ENCODE results near the gene TM2D1.
"Not testable (repeated sequence)": the region's sequence is repeated elsewhere in the genome, so short reads cannot be mapped to it uniquely, and the experiment has no call there.

The TM2D1 gene

GRCh38 chr1:61711969-61712368 lies 13.0 kb downstream of the TM2D1 start:
- DNase-seq: no peak

DNA sequence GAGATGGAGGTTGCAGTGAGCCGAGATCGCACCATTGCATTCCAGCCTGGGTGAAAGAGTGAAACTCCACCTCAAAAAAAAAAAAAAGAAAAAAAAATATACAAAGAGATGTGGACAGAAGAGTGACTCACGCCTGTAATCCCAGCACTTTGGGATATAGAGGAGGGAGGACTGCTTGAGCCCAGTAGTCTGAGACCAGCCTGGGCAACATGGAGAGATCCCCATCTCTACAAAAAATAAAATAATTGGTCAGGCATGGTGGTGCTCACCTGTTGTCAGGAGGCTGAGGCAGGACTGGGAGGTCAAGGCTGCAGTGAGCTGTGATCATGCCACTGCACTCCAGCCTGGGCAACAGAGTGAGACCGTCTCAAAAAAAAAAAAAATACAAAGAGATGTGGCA lies 13.7 kb downstream of the TM2D1 start:
- not testable (repeated sequence) for DNase-seq

GRCh38 chr1:61709908-61710289 lies 15.0 kb downstream of the TM2D1 start:
- DNase-seq: no peak

- DNase-seq: no peak
These were observed 15.7 kb downstream of the TM2D1 start for GRCh38 chr1:61708953-61709907.

DNA sequence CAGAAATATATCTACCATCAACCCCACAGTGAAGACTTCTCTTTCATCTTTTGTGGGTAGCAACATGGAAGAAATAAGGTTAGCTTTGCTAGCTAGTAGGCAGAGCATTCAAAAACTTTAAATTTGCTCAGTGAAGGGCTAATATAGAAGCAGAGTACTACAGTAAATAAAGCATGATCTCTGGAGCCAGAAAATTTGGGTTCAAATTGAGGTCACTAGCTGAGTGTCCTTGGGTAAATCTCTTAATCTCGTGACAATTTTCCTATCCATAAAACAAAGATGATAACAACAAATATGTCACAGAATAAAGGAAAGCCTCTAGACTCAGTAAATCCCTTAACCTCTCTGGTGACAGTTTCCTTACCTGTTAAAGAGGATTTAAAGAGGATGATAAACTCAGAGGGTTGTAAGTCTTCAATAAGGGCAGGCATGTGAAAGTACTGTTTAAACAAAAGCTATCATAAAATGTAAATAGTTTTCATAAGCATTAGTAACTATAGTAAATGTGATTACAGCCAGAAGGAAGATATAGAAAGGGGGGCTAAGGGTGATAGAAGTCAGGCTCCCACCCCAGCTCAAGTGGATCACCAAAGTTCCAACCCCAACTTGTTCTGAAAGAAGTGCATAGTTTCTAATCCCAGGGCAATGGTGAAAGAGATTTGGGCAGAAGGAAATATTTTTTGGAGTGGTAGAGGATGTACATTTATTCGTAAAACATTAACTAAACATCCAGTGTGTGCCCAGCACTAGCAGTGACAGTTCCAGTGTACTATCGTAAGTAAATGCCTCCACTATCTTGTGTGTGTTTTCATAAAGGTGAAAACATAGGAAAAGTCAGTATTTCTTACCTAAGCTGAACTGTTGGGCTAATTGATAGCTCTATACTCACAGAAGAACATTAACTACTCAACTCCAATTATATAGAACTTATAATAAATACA lies 24.8 kb downstream of the TM2D1 start:
- DNase-seq: no peak

GRCh38 chr1:61692155-61692800 lies 32.7 kb downstream of the TM2D1 start:
- DNase-seq: no peak

GRCh38 chr1:61687901-61688300 lies 37.0 kb downstream of the TM2D1 start:
- no peak for DNase-seq

DNA sequence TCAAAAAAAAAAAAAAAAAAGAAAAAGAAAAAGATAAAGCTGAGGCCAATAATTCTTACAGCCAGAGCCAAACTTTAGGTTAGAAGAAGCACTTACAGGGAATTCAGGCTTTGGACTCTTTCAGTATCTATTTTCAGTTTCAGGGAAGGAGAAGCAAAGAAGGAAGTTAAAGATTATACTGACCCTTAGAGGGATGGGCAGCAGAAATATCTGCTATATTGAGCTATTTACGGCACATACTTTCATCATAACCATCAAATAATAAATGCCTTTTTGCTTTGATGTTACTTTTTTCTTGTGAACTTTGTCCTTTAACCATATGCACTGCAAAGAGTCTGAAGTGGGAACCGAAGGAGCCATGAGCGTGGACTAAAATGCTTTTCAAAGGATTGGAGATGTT lies 42.0 kb downstream of the TM2D1 start:
- no peak for DNase-seq

- no peak for DNase-seq
These were observed 44.4 kb downstream of the TM2D1 start for GRCh38 chr1:61680500-61680899.

- DNase-seq: not testable (repeated sequence)
These were observed 48.1 kb downstream of the TM2D1 start for GRCh38 chr1:61676881-61677280.

DNA sequence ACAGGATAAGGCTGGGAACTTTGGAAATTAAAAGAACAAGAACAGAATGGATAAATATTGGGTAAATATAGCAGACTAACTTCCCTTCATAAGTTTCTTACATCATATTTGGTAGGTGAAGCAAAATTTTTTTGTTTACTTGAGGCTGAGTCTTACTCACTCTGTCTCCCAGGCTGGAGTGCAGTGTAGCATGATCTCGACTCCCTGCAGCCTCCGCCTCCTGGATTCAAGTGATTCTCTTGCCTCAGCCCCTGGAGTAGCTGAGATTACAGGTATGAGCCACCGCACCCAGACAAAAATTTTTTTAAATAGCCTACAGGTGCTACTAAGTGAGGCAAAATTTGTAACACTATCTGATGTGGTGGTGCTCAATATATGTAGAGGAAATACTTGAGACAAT lies 50.7 kb downstream of the TM2D1 start:
- DNase-seq: no peak

- no peak for DNase-seq
These were observed 52.6 kb downstream of the TM2D1 start for GRCh38 chr1:61672376-61672775.

DNA sequence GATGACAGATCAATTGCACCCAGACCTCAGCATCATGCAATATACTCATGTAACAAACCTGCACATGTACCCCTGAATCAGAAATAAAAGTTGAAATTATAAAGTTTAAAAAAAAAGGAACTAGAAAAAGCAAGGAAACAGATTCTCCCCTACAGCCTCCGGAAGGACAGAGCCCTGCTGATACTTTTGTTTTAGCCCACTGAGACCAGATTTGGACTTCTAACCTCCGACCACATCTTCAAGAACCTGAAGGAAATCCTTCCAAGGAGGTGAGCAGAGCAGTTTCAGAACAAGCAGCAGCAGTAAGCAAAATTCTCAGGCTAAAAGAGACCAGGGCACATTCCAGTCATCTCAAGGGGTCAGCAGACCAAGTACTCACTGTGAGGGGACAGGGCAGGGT lies 54.5 kb downstream of the TM2D1 start:
- DNase-seq: no peak

DNA sequence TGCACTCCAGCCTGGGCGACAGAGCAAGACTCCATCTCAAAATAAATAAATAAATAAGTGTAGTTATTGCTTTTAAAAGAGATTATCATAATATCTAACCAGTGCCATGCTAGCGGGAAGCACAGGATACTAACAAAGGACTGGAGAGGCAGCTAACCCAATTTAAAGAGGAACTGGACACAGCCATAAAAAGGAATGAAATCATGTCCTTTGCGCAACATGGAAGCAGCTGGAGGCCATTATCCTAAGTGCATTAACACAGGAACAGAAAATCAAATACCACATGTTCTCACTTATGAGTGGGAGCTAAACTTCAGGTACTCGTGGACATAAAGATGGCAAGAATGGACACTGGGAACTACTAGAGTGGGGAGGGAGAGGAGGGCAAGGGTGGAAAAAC lies 54.9 kb downstream of the TM2D1 start:
- DNase-seq: no peak

DNA sequence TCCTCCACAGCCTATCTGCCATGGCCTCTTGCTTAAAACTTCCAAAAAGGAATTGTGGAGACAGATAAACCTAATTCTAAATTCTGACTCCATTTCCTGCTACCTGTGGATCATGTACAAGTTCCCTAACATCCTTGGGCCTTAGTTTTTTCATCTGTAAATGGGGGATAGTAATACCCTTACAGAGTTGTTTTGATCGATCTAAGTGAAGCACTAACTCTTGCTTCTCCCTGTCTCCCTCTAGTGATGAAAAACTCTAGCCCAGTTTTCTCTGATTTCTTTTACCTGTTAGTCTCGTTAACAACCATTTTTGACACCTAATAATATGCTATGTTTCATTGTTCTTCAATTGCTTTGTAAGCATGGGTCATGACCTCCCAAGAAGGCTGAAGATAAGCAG lies 65.9 kb downstream of the TM2D1 start:
- no peak for DNase-seq

- no peak for DNase-seq
These were observed 69.5 kb downstream of the TM2D1 start for GRCh38 chr1:61655453-61655852.

GRCh38 chr1:61654067-61654466 lies 70.9 kb downstream of the TM2D1 start:
- no peak for DNase-seq

- no peak for DNase-seq
These were observed 75.8 kb downstream of the TM2D1 start for GRCh38 chr1:61648983-61649742.

GRCh38 chr1:61647142-61647541 lies 77.8 kb downstream of the TM2D1 start:
- no peak for DNase-seq

DNA sequence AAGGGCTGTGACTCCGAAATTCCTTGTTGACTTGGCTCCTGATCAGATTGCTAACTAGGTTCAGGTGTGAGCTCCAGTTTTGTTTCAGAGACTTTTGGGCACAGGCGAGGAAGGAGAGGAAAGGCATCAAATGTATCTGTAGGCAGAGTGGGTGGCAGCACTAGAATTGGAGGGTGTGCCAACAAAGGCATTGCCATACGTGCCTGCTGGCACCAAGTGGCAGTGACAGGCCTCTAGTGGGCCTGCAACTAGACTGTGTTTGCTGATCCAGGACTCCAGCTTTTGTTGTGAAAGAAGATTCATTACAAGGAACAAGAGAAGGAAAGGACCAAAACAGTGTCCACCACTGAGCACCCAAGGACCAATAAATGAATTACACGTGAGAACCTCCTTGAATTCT lies 79.5 kb downstream of the TM2D1 start:
- DNase-seq: no peak

GRCh38 chr1:61644303-61644702 lies 80.6 kb downstream of the TM2D1 start:
- DNase-seq: no peak

DNA sequence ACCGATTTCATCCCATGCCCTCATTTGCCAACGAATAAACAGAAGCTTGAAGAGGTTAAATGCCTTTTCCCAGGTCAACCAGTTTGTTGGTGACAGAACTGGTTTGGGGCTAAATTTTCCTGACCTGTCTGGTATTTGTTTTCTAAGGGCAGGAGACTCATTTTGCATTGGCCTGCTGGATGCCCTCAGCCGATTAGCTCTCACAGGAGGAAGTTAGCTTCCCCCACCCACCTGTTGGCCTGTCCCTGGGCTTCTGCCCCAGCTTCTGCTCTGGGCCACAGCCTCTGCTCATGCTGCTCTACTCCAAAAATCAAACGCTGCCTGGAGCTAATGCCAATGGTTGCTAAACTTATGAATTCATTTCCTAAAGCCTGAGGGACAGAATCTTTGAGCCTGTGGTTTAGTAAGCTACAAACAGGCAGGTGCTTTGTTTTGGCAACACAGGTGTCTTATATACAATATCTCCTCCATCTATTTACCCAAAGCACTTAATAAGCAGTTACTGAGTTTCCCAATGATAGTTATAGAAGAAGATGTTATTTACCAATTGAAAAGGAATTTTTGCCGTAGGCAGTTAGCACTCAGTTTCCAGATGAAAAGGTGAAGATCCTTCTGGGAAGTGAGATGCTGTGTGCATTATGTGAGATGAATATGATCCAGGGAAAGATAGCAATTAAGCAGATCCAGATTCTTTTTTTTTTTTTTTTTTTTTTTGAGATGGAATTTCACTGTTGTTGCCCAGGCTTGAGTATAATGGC lies 82.3 kb downstream of the TM2D1 start:
- DNase-seq: peak; percentile 1

All from NCI-H2227 treated with DMSO at 0.1 percent for 48 hours (cell line).